Measurements from ENCODE around the gene TGFBR2.
"Not testable (repeated sequence)": the region's sequence is repeated elsewhere in the genome, so short reads cannot be mapped to it uniquely, and the experiment has no call there.

The TGFBR2 gene

GRCh38 chr3:30663533-30664241, 57.3 kb downstream of the TGFBR2 start:
- Histone ChIP-seq H3K4me3 (no peak overlapping the region), H3K27ac (peak overlapping the region in 6 of 21 experiments; percentile 13 to 66 (median 39))

GRCh38 chr3:30664459-30664858, 58.1 kb downstream of the TGFBR2 start:
- Histone ChIP-seq H3K4me3 (no peak overlapping the region), H3K27ac (peak overlapping the region in 9 of 21 experiments; percentile 5 to 66 (median 28))

GRCh38 chr3:30664884-30665283, 58.5 kb downstream of the TGFBR2 start:
- peak overlapping the region in 12 of 21 experiments; percentile 5 to 69 (median 25) for H3K27ac ChIP-seq
- no peak overlapping the region for H3K4me3 ChIP-seq

- peak overlapping the region in 10 of 21 experiments; percentile 5 to 69 (median 46) for H3K27ac ChIP-seq
- no peak overlapping the region for H3K4me3 ChIP-seq
Measured at GRCh38 chr3:30665539-30665938, 59.1 kb downstream of the TGFBR2 start.

GRCh38 chr3:30666572-30667279, 60.3 kb downstream of the TGFBR2 start:
- no peak overlapping the region for H3K4me3 ChIP-seq
- peak overlapping the region in 7 of 21 experiments; percentile 15 to 66 (median 53) for H3K27ac ChIP-seq

- Histone ChIP-seq H3K4me3 (no peak overlapping the region), H3K27ac (peak overlapping the region in 6 of 21 experiments; percentile 15 to 66 (median 36))
Measured at GRCh38 chr3:30667280-30667651, 60.9 kb downstream of the TGFBR2 start.

GRCh38 chr3:30668051-30668609, 61.7 kb downstream of the TGFBR2 start:
- no peak overlapping the region for H3K4me3 ChIP-seq
- H3K27ac ChIP-seq = peak overlapping the region in 4 of 21 experiments; percentile 3 to 66 (median 26)

GRCh38 chr3:30669360-30669934, 63.0 kb downstream of the TGFBR2 start:
- H3K27ac ChIP-seq, H3K4me3 ChIP-seq: not testable (repeated sequence)

GRCh38 chr3:30670292-30670691, 63.9 kb downstream of the TGFBR2 start:
- no peak overlapping the region for H3K27ac ChIP-seq

GRCh38 chr3:30671527-30672286, 65.3 kb downstream of the TGFBR2 start:
- peak overlapping the region in 1 of 21 experiments; percentile 67 for H3K27ac ChIP-seq
- H3K4me3 ChIP-seq = no peak overlapping the region

More at GRCh38 chr3:30670292-30670691, 63.9 kb downstream of the TGFBR2 start:
- no peak overlapping the region for H3K4me3 ChIP-seq

GRCh38 chr3:30672287-30672735, 65.9 kb downstream of the TGFBR2 start:
- Histone ChIP-seq H3K4me3 (no peak overlapping the region), H3K27ac (peak overlapping the region in 3 of 21 experiments; percentile 14 to 67 (median 21))

- H3K27ac ChIP-seq = peak overlapping the region in 2 of 21 experiments; percentile 21 to 67
- H3K4me3 ChIP-seq = no peak overlapping the region
Measured at GRCh38 chr3:30672959-30673358, 66.6 kb downstream of the TGFBR2 start.

GRCh38 chr3:30673425-30674341, 67.3 kb downstream of the TGFBR2 start:
- Histone ChIP-seq H3K27ac (peak overlapping the region in 1 of 21 experiments; percentile 67), H3K4me3 (no peak overlapping the region)

- no peak overlapping the region for H3K4me3 ChIP-seq
- H3K27ac ChIP-seq = peak overlapping the region in 1 of 21 experiments; percentile 8
Measured at GRCh38 chr3:30675006-30675405, 68.6 kb downstream of the TGFBR2 start.

GRCh38 chr3:30675774-30676173, 69.4 kb downstream of the TGFBR2 start:
- H3K4me3 ChIP-seq = no peak overlapping the region
- peak overlapping the region in 1 of 21 experiments; percentile 11 for H3K27ac ChIP-seq

- H3K27ac ChIP-seq = peak overlapping the region in 1 of 21 experiments; percentile 32
Measured at GRCh38 chr3:30676424-30677346, 70.3 kb downstream of the TGFBR2 start.

GRCh38 chr3:30677347-30677685, 70.9 kb downstream of the TGFBR2 start:
- Histone ChIP-seq H3K27ac (peak overlapping the region in 1 of 21 experiments; percentile 21), H3K4me3 (no peak overlapping the region)

More at GRCh38 chr3:30676424-30677346, 70.3 kb downstream of the TGFBR2 start:
- no peak overlapping the region for H3K4me3 ChIP-seq

Measured in skin epidermis (tissue), 12 donors.